ENCODE data around the gene FBXW7. TPM values are rescaled to one million over a fixed set of nuclear protein-coding genes. Genes with fewer than 3 reads are reported as not detected.

Gene FBXW7
- total RNA-seq, 3 donors from 2014 or later = 38.5 to 48.6 (median 39.4) TPM

- no peak for TF ChIP-seq CTCF (IDR thresholded peaks at IDR 0.05)
- intact Hi-C loops (cut with DNase I, micrococcal nuclease) = no loop called here
- Histone ChIP-seq H3K4me1 (ENCODE audit: low read depth) (no peaks in the 10 kb centered on the region), H3K9me3 (no peaks in the 10 kb centered on the region), H3K4me3 (no peak overlapping the region), H3K36me3 (ENCODE audit: low read depth) (no peaks in the 10 kb centered on the region)
- ATAC-seq = no peak
- no peak for DNase-seq
These were observed 67.5 kb downstream of the FBXW7 start for GRCh38 chr4:152468408-152468807.

- no peak for TF ChIP-seq CTCF (IDR thresholded peaks at IDR 0.05)
- Histone ChIP-seq H3K36me3 (ENCODE audit: low read depth) (no peaks in the 10 kb centered on the region), H3K4me3 (no peak overlapping the region), H3K9me3 (no peaks in the 10 kb centered on the region), H3K4me1 (ENCODE audit: low read depth) (no peaks in the 10 kb centered on the region)
- no peak for ATAC-seq
- intact Hi-C loops (cut with DNase I, micrococcal nuclease) = no loop called here
- DNase-seq = no peak
These were observed 68.8 kb downstream of the FBXW7 start for GRCh38 chr4:152467101-152467500.

DNA sequence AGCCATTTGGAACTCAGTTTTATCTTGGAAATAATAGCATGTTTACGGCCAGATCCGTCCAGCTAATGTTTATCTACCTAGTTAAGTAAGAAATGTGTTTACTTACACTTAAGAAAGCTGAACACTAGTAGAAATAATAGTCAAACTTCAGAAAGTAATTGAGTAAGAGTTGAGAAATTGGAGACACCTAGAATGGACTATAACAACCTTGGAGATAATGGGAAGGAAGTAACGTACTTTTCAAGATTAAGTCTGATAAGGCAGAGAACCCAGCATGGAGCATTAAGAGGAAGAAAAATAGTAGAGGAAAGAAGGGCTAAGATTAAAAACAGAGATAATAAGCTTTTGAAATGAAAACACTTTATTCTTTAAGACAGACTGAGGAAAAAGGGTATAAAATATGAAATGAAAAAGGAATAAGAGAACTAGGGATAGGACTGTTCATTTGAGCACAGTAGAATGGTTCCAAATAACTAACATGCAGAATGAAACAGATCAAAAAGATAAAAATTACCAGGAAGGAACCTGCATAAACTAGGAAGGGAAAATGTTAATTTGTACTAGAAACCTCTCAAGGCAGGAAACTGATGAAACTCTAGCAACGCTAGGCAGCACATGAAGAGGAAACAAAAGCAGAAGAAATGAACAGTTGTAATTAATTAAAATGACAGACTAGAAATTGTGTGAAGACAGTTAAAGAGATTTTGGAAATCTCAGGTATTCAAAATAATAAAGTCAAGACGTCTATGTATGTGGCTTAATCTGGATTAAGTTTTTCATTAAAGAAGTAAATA lies 71.7 kb downstream of the FBXW7 start:
- H3K36me3 ChIP-seq (ENCODE audit: low read depth) = no peaks in the 10 kb centered on the region
- H3K4me1 ChIP-seq (ENCODE audit: low read depth) = peaks cover 6% of the 10 kb centered on the region
- H3K9me3 ChIP-seq = no peaks in the 10 kb centered on the region
- no peak overlapping the region for H3K4me3 ChIP-seq
- TF ChIP-seq CTCF (IDR thresholded peaks at IDR 0.05) = no peak
- DNase-seq (no peak), ATAC-seq (no peak)
- intact Hi-C loops (cut with DNase I, micrococcal nuclease) = no loop called here

- Histone ChIP-seq H3K4me1 (ENCODE audit: low read depth) (peaks cover 10% of the 10 kb centered on the region), H3K36me3 (ENCODE audit: low read depth) (no peaks in the 10 kb centered on the region), H3K4me3 (no peak overlapping the region), H3K9me3 (no peaks in the 10 kb centered on the region)
- no peak for ATAC-seq
- intact Hi-C loops (cut with DNase I, micrococcal nuclease) = no loop called here
- no peak for TF ChIP-seq CTCF (IDR thresholded peaks at IDR 0.05)
- DNase-seq = no peak
These were observed 72.3 kb downstream of the FBXW7 start for GRCh38 chr4:152463562-152463961.

- DNase-seq (no peak), ATAC-seq (no peak)
- TF ChIP-seq CTCF (IDR thresholded peaks at IDR 0.05) = no peak
- Histone ChIP-seq H3K4me1 (ENCODE audit: low read depth) (peaks cover 10% of the 10 kb centered on the region), H3K36me3 (ENCODE audit: low read depth) (no peaks in the 10 kb centered on the region), H3K4me3 (no peak overlapping the region), H3K9me3 (no peaks in the 10 kb centered on the region)
- intact Hi-C loops (cut with DNase I, micrococcal nuclease) = no loop called here
These were observed 73.2 kb downstream of the FBXW7 start for GRCh38 chr4:152462695-152463094.

Data from mucosa of descending colon (tissue), 3 donors.